Suprapubic skin (tissue), 4 donors: ENCODE data around the gene ZCCHC24.

Experiments
- POLR2A ChIP-seq, 2 donors: fragments of 450-650 bp; IDR thresholded peaks; one replicate each; pipeline ENCODE4 v1.6.1; 2017; ENCODE audit warnings: antibody characterized with exemption in 2 of 2, mild to moderate bottlenecking in 2 of 2, moderate library complexity in 2 of 2
- POLR2AphosphoS5 ChIP-seq, 3 donors: sonication (generic); formaldehyde crosslinking; IDR thresholded peaks; one replicate each; pipeline ENCODE4 v1.6.1; 2017; ENCODE audit warnings: antibody characterized with exemption in 3 of 3
- TF ChIP-seq, protein P1 (sequence below), 2 donors: fragments of 200-600 bp in 1 of 2; fragments of 450-650 bp in 1 of 2; sonication (generic) in 1 of 2; IDR thresholded peaks; one replicate each; pipeline ENCODE4 v1.5.1; 2016 to 2019; ENCODE audit warnings: antibody characterized with exemption in 2 of 2, mild to moderate bottlenecking in 1 of 2, moderate library complexity in 1 of 2

DNA sequence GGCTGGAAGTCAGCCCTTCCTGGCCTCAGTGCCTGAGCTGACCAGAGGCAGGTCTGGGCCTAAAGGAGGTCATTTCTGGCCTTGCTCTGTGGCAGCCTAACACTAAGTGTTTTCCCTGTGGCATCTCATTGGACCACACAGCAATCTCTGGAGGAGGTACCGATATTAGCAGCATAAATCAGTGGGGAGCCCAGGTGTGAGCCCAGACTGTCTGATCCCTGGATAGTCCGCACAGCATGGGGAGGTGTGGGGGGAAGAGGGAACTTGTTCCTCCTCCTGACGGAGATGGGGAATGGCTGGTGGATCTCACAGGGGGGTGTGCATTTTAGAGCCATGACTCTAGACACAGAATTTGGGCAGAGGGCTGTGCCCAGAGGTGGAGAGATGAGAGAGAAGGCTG, 109.1 kb downstream of the ZCCHC24 start:
- TF ChIP-seq, protein P1, sequence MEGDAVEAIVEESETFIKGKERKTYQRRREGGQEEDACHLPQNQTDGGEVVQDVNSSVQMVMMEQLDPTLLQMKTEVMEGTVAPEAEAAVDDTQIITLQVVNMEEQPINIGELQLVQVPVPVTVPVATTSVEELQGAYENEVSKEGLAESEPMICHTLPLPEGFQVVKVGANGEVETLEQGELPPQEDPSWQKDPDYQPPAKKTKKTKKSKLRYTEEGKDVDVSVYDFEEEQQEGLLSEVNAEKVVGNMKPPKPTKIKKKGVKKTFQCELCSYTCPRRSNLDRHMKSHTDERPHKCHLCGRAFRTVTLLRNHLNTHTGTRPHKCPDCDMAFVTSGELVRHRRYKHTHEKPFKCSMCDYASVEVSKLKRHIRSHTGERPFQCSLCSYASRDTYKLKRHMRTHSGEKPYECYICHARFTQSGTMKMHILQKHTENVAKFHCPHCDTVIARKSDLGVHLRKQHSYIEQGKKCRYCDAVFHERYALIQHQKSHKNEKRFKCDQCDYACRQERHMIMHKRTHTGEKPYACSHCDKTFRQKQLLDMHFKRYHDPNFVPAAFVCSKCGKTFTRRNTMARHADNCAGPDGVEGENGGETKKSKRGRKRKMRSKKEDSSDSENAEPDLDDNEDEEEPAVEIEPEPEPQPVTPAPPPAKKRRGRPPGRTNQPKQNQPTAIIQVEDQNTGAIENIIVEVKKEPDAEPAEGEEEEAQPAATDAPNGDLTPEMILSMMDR (IDR thresholded peaks at IDR 0.05), result no peak
- no peak for TF ChIP-seq POLR2AphosphoS5 (IDR thresholded peaks at IDR 0.05)
- TF ChIP-seq POLR2A (IDR thresholded peaks at IDR 0.05), result no peak
